Airway epithelial cell (primary cell): ENCODE results near the gene SLC26A3. TPM values are rescaled to one million over a fixed set of nuclear protein-coding genes. Genes with fewer than 3 reads are reported as not detected.

Experiments used
- total RNA-seq: library from RNA; depleted of rRNA; stranded (reverse); fragments of >200 nt; gene quantifications from 2 replicates; pipeline ENCODE4 v1.2.3, GENCODE V29; 2015

Gene SLC26A3
- total RNA-seq, result not detected in 2 replicates

DNA sequence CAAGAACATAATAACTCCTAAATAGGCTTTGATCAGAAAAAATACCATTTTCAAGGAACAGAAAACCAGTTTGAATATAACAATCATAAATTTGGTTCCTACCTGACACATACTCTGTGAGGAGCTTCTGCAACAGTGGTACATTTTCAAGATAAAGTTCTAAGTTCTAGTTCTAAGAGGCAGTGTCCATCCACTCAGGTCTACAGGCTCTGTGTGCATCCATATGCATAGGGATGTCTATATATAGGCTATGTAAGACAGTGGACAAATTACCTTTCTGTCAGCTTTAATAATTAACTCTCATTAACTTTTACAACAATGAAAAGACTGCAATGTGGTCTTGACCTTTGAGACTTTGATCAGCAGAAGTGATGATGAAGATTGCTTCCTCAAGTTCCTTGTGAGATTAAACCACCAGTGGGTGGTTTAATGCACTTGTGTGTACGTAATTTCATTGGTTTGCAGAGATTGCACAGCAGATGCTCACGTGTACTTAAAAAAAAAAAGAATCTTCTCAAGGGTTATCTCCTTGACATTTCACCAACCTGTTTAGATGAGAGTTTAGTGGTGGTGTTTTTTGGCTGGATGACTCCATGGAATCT lies at the start of gene SLC26A3:
Gene SLC26A3 (minus strand): TSS at position 215 of the 602 bp plus-strand sequence. CDS start 8,714 bp downstream, outside the sequence.

DNA sequence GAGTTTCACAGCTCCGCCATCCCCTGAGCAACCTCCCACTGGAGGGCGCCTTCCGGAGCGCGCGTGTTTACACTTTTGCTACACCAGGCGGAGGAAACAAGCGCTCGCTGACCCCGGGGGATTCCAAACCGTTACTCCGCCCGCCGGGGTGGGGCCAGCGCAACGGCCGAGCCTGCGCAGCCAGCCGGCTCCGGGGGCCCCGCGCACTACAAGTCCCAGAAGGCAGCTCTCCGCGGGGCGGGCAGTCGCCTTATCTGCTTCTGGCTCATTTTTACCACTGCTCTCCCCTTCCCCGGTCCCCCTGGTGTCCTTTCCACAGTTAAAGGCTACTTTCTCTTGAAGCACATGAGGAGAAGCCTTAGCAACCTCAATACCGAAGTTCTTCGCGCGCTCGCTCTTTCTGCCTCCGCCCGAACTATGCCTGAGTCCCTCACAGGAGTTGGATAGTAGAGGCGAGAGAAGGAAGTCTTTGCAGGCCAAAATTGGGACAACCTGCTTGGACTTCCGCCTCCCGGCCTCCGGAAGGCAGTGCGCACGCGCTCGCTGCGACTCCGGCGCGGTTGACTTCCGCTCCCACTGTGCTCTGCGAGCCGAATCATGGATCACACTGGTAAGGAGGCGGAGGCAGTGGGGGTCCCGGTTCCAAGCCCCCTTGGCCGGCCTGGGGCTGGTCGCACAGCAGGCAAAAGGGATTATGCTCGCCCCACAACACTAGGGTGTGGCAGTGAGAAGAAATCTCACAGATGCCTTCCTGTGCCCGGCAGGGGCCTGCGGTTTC lies 59.3 kb downstream of the SLC26A3 start, which contains the start of gene CBLL1:
Gene CBLL1 (plus strand): TSS at position 576 of the 778 bp plus-strand sequence. CDS start 22 bp downstream, at position 598.

Other genes with a start within 250 kb of the SLC26A3 start
- gene COG5, start 239.3 kb downstream of the SLC26A3 start, total RNA-seq, result 21.6 and 35.2 TPM in 2 replicates
- 7.0 and 9.2 TPM in 2 replicates for gene DUS4L, start 239.3 kb downstream of the SLC26A3 start, total RNA-seq
- gene BCAP29, start 223.0 kb downstream of the SLC26A3 start, total RNA-seq, result 36.7 and 69.9 TPM in 2 replicates
- 0.85 TPM in 1 of 2 replicates, not detected in the other for gene SLC26A4, start 142.4 kb downstream of the SLC26A3 start, total RNA-seq
- gene CBLL1, start 59.1 kb downstream of the SLC26A3 start, total RNA-seq, result 8.3 and 21.3 TPM in 2 replicates
- 53.3 and 65.8 TPM in 2 replicates for gene DLD, start 88.0 kb upstream of the SLC26A3 start, total RNA-seq
- gene LAMB1, start 199.9 kb upstream of the SLC26A3 start, total RNA-seq, result 68.5 and 91.7 TPM in 2 replicates